ENCODE results near the gene IL17REL.

The IL17REL gene

GRCh38 chr22:50059881-50060262 is 47.3 kb upstream of the IL17REL start:
- Histone ChIP-seq H3K9ac (no peak overlapping the region), H4K20me1 (ENCODE audit: insufficient read depth) (no peaks in the 10 kb centered on the region), H2AFZ (ENCODE audit: low read depth) (no peak overlapping the region), H3K4me2 (no peak overlapping the region), H3K79me2 (ENCODE audit: insufficient read depth, low read depth) (no peaks in the 10 kb centered on the region), H3K27ac (no peak overlapping the region), H3K4me3 (IDR thresholded peaks at IDR 0.05; ENCODE audit: insufficient read depth, low read depth, low read length) (no peak overlapping the region), H3K36me3 (ENCODE audit: insufficient read depth) (no peaks in the 10 kb centered on the region), H3K4me1 (ENCODE audit: low read depth, poor library complexity, severe bottlenecking) (no peaks in the 10 kb centered on the region), H3K27me3 (ENCODE audit: insufficient read depth, low read depth) (no peaks in the 10 kb centered on the region)
- no peak for TF ChIP-seq CTCF (conservative IDR thresholded peaks at IDR 0.05; ENCODE audit: low read depth, low read length)

GRCh38 chr22:50058906-50059880 is 46.6 kb upstream of the IL17REL start:
- Histone ChIP-seq H3K27ac (no peak overlapping the region), H3K36me3 (ENCODE audit: insufficient read depth) (no peaks in the 10 kb centered on the region), H2AFZ (ENCODE audit: low read depth) (peak overlapping the region; percentile 44; the same call in 1 of the 2 replicates), H3K4me3 (IDR thresholded peaks at IDR 0.05; ENCODE audit: insufficient read depth, low read depth, low read length) (no peak overlapping the region), H3K4me2 (peak overlapping the region; percentile 33; the same call in 1 of the 2 replicates), H3K9ac (no peak overlapping the region; the same call in 1 of the 2 replicates), H4K20me1 (ENCODE audit: insufficient read depth) (no peaks in the 10 kb centered on the region), H3K79me2 (ENCODE audit: insufficient read depth, low read depth) (no peaks in the 10 kb centered on the region), H3K4me1 (ENCODE audit: low read depth, poor library complexity, severe bottlenecking) (no peaks in the 10 kb centered on the region), H3K27me3 (ENCODE audit: insufficient read depth, low read depth) (no peaks in the 10 kb centered on the region)
- TF ChIP-seq CTCF (conservative IDR thresholded peaks at IDR 0.05; ENCODE audit: low read depth, low read length), result no peak

- Histone ChIP-seq H3K4me2 (peak within 1 kb of the TSS; percentile 33; the same call in 1 of the 2 replicates), H2AFZ (ENCODE audit: low read depth) (peak within 1 kb of the TSS; percentile 44; the same call in 1 of the 2 replicates), H3K9ac (no peak within 1 kb of the TSS; the same call in 1 of the 2 replicates), H3K4me1 (ENCODE audit: low read depth, poor library complexity, severe bottlenecking) (no peaks in the 10 kb centered on the region), H4K20me1 (ENCODE audit: insufficient read depth) (no peaks in the 10 kb centered on the region), H3K27ac (no peak within 1 kb of the TSS), H3K36me3 (ENCODE audit: insufficient read depth) (no peaks in the 10 kb centered on the region), H3K27me3 (ENCODE audit: insufficient read depth, low read depth) (no peaks in the 10 kb centered on the region), H3K4me3 (IDR thresholded peaks at IDR 0.05; ENCODE audit: insufficient read depth, low read depth, low read length) (no peak within 1 kb of the TSS), H3K79me2 (ENCODE audit: insufficient read depth, low read depth) (no peaks in the 10 kb centered on the region)
- TF ChIP-seq CTCF (conservative IDR thresholded peaks at IDR 0.05; ENCODE audit: low read depth, low read length), result no peak
Observed at GRCh38 chr22:50058061-50058905, 45.7 kb upstream of the IL17REL start, which contains the start of gene TTLL8. Gene TTLL8 (minus strand): TSS chr22:50058298.

- no peak overlapping the region for H3K27ac ChIP-seq
- no peak overlapping the region for H3K4me2 ChIP-seq
- H2AFZ ChIP-seq (ENCODE audit: low read depth), result no peak overlapping the region
- no peak for TF ChIP-seq CTCF (conservative IDR thresholded peaks at IDR 0.05; ENCODE audit: low read depth, low read length)
- no peaks in the 10 kb centered on the region for H3K79me2 ChIP-seq (ENCODE audit: insufficient read depth, low read depth)
- H3K9ac ChIP-seq, result no peak overlapping the region
- H3K4me1 ChIP-seq (ENCODE audit: low read depth, poor library complexity, severe bottlenecking), result no peaks in the 10 kb centered on the region
- no peaks in the 10 kb centered on the region for H3K36me3 ChIP-seq (ENCODE audit: insufficient read depth)
- H3K27me3 ChIP-seq (ENCODE audit: insufficient read depth, low read depth), result no peaks in the 10 kb centered on the region; the same call in 1 of the 2 replicates
- H3K4me3 ChIP-seq (IDR thresholded peaks at IDR 0.05; ENCODE audit: insufficient read depth, low read depth, low read length), result no peak overlapping the region
- no peaks in the 10 kb centered on the region for H4K20me1 ChIP-seq (ENCODE audit: insufficient read depth)
Observed at GRCh38 chr22:50057278-50058060, 44.9 kb upstream of the IL17REL start.
